Suppressor macrophage (primary cell): ENCODE results near the gene ARHGAP15.

ENCODE experiments used
- DNase-seq, 4 experiments: peaks; one replicate each; pipeline ENCODE4 v3.0.0-alpha.2; 2020 to 2022

Gene ARHGAP15

GRCh38 chr2:143594161-143594560 lies 464.9 kb downstream of the ARHGAP15 start:
- DNase-seq: no peak

- DNase-seq: no peak
These were observed 465.5 kb downstream of the ARHGAP15 start for GRCh38 chr2:143594745-143595144.

- no peak for DNase-seq
These were observed 470.9 kb downstream of the ARHGAP15 start for GRCh38 chr2:143600116-143600515.

GRCh38 chr2:143601828-143602227 lies 472.6 kb downstream of the ARHGAP15 start:
- no peak for DNase-seq

- no peak for DNase-seq
These were observed 473.9 kb downstream of the ARHGAP15 start for GRCh38 chr2:143603035-143603655.

- no peak for DNase-seq
These were observed 474.8 kb downstream of the ARHGAP15 start for GRCh38 chr2:143603846-143604565.

- no peak for DNase-seq
These were observed 475.3 kb downstream of the ARHGAP15 start for GRCh38 chr2:143604566-143604959.

GRCh38 chr2:143607231-143608062 lies 478.2 kb downstream of the ARHGAP15 start:
- DNase-seq: no peak

- no peak for DNase-seq
These were observed 478.8 kb downstream of the ARHGAP15 start for GRCh38 chr2:143608063-143608423.

GRCh38 chr2:143608758-143609157 lies 479.5 kb downstream of the ARHGAP15 start:
- no peak for DNase-seq

GRCh38 chr2:143611336-143611735 lies 482.1 kb downstream of the ARHGAP15 start:
- DNase-seq: no peak

- DNase-seq: no peak
These were observed 486.3 kb downstream of the ARHGAP15 start for GRCh38 chr2:143615562-143615961.

- no peak for DNase-seq
These were observed 487.2 kb downstream of the ARHGAP15 start for GRCh38 chr2:143616452-143616851.

GRCh38 chr2:143617803-143618415 lies 488.7 kb downstream of the ARHGAP15 start:
- no peak for DNase-seq

GRCh38 chr2:143622106-143622505 lies 492.9 kb downstream of the ARHGAP15 start:
- no peak for DNase-seq

GRCh38 chr2:143623231-143623908 lies 494.2 kb downstream of the ARHGAP15 start:
- no peak for DNase-seq

- no peak for DNase-seq
These were observed 494.7 kb downstream of the ARHGAP15 start for GRCh38 chr2:143623909-143624260.

GRCh38 chr2:143629340-143629739 lies 500.1 kb downstream of the ARHGAP15 start:
- DNase-seq: no peak

GRCh38 chr2:143632751-143633374 lies 503.6 kb downstream of the ARHGAP15 start:
- DNase-seq: no peak

- no peak for DNase-seq
These were observed 504.2 kb downstream of the ARHGAP15 start for GRCh38 chr2:143633419-143633818.

- no peak for DNase-seq
These were observed 506.1 kb downstream of the ARHGAP15 start for GRCh38 chr2:143635302-143635701.

GRCh38 chr2:143635936-143636335 lies 506.7 kb downstream of the ARHGAP15 start:
- no peak for DNase-seq
